GM18858 (cell line): ENCODE data around the gene FKBP11.

ENCODE experiments used
- ATAC-seq: cut with Tn5 transposase; IDR thresholded peaks from one replicate; pipeline ENCODE4 v1.9.1; 2021; ENCODE audit not compliant: unreplicated experiment

The FKBP11 gene

DNA sequence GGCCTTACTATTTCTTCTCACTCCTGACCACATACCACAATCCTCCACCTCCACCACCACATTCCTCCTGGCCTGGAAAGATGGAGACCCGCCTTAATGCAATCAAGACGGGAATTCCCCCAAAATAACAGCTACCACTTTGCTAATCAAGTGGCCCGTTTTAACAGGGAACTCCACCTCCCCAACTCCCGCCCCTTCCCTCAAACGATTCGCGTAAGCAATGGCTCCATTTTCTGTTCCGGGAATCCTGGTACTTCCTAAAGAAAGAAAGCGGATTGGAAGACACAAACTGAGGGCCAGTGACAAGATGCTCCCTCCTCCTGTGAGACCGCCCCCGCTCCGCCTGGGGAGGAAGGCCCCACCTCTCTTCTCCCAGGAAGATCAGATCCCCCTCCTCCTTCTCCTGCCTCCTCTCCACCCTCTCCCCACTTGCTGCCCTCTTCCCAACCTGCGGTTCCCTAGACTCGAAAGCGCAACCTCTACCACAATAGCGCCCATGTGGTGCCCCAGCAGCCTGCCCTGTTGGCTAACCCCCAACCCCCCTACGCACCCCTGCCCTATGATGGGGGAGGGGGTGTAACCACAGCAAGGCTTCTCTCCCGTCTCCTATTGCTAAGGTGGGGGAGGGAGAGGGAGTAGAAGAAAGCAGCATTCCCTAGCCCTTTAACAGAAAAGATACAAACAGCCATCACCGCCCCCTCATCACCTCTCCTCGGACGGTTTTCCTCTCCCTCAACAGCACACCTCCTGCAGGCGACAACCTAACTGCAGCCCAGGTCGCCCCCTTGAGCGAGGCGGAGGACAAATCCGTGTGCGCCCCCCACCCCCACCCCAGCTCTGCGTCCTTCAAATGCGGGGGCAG, 31.2 kb upstream of the FKBP11 start:
- ATAC-seq: no peak

DNA sequence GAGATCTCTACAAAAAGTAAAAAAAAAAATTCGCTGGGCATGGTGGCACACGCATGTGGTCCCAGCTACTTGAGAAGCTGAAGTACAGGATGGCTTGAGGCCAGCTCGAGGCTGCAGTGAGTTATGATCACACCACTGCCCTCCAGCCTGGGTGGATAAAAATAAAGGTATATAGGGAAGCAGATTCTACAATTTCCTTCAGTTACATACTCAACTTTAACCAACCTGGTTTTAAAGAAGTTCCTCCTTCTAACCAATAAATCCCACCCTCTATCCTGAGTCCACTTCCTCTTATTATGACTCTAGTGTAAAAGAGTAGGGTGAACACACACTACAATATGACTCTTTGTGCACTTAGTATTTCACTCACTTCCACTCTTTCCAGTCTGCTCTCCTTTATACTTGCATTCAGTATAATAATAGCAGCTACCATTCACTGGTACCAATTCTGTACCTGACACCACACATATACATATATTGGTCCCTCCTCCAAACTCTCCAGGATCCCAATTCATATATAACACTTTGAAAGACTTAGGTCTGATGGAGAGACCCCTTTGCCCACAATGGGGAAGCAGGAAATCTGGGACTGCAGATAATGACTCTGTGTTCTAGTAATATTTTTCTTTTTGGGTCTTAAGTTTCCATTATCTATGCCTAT, 29.7 kb upstream of the FKBP11 start:
- no peak for ATAC-seq

DNA sequence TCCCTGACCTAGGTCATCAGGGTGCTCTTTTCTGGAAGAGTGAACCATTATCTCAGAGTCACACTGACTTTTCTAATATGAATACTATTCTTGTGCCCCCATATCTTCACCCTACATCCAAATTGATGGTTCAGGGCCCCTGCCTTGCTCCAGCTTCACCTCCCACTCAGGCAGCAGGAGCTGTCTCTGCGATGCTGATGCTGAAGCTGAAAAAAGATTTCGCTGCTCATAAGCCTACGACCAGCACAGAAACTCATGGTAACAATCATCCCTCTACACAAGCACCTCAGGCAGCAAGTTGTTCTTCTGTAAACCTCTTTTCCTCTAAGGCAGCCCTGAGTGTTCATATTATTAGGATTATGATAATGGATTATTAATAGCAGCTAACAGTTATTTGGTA, 28.8 kb upstream of the FKBP11 start:
- ATAC-seq: no peak

DNA sequence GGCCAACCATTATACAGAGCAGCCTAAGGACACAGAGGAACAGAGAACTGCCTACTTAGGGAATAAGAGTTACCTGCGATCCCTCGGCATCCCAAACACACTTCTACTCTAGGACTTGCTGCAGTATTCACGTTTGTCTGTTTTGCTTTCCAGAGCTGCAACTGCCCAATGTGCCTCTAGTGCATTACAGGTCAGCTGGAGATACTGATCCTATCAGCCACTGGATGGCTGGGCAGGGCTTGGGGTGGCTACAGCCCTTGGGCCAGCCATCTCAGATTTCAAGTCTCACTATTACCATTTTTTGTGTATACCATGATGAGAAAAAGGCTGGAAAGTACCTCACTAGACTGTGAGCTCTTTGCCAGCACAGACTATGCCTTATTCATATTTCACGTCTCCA, 27.4 kb upstream of the FKBP11 start:
- ATAC-seq: no peak

DNA sequence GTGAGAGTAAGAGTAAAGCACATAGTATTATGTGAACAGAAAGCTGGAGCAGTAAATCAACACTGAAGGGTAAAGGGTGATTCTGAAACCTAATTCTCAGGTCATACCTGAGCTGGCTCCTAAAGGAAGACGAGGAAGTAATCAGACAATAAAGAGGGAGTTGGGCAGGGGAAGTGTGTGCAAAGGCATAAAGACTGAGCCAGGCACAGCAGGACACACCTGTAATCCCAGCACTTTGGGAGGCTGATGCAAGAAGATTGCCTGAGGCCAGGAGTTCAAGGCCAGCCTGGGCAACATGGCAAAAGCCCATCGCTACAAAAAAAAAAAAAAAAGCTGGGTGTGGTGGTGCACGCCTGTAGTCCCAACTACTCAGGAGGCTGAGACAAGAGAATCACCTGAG, 22.4 kb upstream of the FKBP11 start:
- ATAC-seq: no peak

DNA sequence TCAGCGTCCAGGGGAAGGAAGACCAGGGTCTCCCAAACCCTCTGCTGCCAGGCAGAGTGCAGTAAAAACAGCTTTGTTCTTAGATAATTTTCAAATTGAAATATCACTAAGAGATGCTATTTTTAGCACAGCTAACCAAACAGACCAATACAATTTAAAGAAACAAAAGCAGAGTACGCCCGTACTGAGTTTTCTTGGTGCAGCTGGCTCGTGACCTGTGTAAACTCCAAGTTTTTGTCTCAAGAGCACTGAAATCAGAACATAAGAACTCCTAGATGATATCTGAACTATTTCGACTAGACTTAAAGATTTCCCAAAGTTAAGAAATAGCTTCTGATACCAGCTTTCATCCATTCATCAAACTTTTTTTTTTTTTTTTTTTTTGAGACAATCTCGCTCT, 21.7 kb upstream of the FKBP11 start:
- ATAC-seq: no peak

DNA sequence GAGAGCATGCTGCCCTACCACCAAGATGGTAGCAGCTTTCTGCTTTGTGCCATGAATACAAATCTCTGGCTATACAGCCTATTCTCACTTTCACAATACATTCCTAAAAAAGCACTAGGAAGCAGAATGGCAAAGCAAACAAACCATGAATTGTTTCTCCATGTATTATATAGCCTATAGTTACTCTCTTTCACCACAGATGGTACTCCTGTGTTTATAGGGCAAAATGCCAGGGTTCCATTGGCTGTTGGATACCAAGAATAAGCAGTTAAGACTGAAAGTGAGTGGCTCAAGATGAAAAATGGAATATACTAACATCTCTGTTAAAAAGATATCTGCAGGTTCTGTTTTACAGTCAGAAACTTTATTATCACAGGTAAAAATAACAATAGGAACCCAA, 20.9 kb upstream of the FKBP11 start:
- no peak for ATAC-seq

DNA sequence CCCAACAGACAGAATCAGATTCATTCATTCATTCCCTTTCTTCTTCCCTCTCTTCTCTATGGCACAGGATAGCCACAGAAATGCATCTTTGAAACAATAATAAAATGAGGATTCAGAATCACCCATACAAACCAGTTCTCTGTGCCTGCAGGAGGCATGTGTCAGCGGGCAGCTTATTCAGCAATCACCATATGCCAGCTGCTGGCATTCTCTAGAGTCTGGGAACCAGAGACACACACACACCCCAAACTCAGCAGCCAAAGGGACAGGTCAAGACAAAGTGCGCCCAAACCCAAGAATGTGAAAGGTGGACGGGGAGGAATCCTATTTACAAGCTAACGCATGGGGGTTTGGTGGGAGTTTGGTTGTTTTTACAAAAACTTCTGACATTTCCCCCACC, 17.9 kb upstream of the FKBP11 start:
- no peak for ATAC-seq

DNA sequence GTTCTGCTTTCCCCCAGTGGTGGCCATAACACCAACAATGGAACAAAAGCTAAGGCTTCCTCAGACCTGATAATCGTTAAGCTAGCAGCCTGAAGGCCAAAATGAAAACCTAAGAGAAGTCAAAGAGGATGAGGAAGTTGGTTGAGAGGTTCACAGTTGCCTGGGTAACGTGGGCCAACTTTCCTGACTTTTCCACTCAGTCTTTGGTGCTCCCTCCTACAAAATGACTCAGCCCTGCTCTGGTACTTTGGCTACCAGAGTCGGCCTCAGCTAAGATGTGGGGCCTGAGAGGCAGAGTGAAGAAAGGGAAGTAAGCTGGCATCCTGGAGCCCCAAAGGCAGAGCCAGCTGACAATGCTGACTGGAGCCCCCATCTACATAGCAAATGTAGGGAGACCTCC, 14.9 kb upstream of the FKBP11 start:
- ATAC-seq: no peak

DNA sequence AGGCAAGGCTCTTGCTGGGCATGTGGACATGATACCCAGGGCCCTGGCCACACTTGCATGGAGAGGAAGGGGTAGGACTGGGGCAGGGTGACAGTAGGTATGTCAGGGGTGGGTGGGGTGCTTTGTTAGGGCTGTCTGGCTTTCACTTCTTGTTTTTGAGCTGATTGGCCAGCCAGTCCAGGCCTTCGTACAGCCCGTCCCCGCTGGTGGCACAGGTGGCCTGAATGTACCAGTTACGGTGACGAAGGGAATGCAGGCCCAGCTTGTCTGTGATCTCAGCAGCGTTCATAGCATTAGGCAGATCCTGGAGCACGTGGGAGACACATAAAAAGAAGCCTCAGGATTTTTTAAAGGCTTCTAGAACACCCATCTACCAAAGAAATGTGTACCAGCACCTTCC, 13.5 kb upstream of the FKBP11 start:
- no peak for ATAC-seq

DNA sequence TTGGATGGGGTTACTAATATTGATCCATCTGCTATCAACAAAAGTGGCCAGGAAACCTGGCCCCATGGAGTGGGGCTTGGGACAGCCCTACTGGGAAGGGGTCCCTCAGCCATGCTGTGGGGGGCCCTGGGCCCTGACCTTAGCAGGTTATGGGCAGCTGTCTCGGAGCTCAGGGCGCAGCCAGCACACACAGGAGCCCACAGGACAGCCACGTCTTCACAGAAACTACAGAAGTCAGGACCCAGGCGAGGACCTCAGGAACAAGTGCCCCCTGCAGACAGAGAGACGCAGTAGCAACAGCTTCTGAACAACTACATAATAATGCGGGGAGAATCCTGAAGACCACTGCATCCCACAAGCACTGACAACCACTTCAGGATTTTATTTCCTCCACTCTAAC, 11.9 kb upstream of the FKBP11 start:
- ATAC-seq: no peak

DNA sequence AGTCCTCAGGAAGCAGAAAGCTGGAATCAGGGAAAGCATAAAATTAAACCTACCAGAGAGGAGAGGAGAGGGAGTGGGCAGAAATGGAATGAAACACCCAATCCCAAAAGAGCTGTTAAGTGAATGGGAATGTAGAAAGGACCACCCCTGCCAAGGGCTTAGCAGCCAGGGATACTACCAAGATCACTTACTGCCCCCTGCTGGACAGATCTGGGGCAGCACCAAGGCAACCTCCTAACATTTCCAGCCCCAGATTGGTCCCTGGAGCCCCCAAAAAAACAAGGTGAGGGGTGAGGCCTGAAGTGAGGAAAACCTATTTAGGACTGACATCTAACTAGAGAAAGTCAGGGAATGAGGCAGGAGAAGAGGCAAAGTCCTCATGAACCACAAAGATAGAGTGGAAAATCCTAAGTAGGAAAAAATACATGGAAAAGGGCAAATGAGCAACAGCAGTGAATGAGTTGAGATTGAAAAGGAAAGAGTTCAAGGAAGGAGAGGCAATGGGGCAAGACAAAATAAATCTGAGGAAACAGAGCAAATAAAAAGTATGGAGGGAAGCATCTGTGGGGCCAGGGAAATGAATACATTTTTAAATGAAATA, 11.2 kb upstream of the FKBP11 start:
- ATAC-seq: no peak

DNA sequence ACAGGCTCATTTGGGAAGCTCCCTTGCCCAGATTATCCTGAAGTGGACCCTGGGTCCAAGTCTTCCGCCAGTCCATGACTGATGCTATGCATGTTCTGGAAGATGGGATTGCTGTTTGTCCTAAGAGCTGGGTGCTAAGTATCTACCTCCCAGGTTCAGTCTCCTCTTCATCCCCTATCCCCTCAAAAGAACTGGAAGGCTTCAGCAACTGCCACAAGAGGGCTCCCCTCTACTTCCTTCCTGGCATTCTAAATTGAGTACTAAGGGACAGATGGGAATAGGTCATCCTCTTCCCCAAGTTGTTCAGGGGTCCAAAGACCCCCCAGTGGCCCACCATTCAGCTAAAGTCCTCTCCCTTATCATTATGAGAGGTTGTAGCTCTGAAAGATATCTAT, 9.0 kb upstream of the FKBP11 start:
- no peak for ATAC-seq

DNA sequence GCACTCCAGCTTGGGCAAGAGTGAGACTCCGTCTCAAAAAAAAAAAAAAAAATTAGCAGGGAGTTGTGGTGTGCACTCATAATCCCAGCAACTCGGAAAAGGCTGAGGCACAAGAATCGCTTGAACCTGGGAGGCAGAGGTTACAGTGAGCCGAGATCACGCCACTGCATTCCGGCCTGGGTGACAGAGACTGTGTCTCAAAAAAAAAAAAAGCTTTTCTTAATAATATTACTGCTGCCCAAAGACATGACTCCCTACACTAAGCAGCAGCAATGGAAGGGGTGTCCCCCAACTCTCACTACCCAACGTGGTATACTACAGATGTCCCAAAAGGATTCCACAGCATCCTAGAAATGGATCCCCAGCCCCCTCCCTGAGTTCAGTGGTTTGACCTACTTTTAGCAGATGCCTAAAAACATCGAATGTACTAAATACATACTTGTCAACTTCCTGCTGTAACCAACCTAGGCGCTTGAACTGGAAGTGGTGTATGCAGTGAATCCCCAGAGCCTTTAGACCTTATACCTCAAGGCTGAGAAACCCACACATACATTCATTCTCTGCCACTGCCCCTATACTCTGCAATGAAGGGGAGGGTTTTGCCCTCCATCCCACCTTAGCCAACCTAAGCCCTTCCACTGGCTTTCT, 8.5 kb upstream of the FKBP11 start:
- ATAC-seq: no peak

DNA sequence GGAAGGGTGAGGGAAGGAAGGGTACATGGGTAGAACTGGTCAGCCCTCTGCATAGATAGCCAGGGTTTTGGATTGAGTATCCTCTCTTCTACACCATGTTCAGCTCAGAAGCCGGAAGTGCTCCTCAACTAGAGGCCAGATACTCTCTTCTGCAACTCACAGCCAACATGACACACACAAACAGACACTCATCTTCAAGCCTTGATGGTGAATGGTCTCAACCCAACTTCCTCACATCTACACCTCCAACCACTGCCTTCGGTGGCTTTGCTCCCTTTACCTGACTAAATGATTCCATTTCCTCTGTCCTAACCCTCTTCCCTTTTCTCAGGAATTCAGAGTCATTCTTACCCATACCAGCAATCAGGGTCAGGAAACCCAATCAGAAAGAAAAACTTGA, 7.6 kb upstream of the FKBP11 start:
- ATAC-seq: no peak

DNA sequence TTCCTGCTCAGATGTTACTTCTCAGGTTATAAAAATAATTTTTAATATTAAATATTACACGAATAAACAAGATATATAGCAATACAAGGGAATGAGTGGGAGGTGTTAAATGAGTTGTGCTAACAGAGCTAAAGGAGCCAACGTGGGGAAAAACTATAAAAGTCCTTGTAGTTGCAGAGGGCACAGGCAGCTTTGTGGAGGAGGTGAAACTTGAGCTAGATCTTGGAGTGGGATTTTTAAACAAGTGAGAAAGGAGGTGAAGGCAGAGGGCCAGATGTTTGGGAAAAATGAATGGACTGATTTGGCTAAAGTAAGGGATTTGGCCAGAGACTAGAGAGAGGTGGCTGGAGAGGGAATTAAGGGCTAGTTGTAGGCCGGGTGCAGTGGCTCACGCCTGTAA, 5.2 kb upstream of the FKBP11 start:
- no peak for ATAC-seq

DNA sequence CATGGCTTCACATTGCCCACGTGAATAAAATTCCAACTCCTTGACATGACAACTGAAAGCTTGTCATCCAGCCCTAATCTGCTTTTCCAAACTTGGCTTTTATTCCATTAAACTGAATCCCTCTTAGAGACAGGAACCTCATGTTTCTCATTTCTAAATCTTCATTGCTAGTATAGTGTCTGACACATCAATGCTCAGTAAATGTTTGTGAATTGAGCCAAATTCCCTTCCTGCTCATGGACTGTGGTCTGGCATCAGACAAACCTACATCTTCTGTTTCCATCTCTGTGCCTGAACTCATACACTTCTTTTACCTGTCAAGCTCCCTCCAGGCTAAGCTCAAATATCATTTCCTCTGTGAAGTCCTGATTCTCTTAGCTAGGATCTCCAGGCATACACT, 4.3 kb upstream of the FKBP11 start:
- ATAC-seq: no peak

DNA sequence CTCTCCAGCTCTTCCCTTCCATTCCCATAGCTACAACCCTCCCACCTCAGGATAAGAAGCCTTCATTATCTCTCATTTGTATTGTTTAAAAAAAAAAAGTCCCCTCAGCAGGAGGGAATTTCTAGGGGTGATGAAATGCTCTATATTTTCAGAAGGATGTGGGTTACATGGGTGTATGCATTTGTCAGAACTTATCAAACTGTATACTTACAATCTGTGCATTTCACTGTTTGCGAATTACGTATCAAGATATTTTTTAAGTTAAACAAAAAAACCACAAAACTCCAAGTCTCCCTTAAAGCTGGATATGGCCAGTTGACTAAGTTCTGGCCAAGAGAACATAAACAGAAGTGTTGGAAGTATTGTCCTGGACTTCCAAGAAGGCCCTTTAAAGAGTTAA, 2.0 kb upstream of the FKBP11 start:
- no peak for ATAC-seq

DNA sequence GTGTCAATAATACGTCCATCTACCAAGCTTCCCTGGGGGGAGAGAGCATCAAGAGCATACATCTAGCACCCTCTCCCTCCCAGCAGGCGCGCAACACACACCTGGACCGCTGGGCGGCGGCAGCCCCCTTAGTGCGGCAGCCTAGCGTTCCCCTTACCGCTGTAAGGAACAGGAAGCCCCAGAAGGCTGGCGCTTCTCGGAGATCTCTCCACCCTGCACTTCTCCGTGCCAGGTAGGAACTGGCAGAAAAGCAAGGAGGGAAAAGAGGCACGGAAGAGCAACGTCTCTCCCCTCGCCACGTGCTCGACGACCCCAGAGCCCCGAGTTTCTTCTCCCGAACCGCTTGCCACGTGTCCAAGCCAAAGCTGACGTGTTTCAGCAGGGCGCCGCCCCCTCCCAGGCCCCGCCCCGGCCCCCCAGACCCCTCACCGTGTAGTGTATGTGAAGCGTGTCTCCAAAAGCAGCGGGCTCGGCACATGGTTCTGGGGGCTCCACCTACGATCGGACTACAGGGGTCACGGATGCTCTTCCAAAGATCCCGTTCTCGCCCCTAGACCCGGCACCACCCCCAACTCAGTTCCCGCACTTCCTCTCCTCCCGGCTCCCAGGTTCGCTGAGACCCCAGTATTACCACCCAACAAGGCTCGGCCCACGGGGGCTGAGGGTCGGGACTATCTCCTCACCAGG, 532 bp downstream of the FKBP11 start:
- peak; percentile 68 for ATAC-seq

DNA sequence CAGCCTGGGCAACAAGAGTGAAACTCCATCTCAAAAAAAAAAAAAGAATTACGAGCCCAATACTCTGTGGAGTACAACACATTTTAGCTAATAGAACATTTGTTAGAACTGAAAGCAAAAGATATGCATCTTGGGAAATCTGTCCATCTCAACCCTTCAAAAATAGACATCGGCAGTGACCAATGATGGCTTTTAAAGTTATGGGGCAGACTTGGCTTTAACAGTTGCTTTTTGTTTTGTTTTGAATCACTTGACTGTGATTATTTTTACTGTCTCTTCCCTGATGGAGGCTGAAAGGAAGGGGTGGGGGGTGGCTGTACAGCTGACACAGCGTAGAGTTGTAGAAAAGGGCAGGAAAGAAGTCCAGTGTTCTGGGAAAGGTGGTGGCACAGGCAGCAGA, 2.2 kb downstream of the FKBP11 start:
- ATAC-seq: no peak

DNA sequence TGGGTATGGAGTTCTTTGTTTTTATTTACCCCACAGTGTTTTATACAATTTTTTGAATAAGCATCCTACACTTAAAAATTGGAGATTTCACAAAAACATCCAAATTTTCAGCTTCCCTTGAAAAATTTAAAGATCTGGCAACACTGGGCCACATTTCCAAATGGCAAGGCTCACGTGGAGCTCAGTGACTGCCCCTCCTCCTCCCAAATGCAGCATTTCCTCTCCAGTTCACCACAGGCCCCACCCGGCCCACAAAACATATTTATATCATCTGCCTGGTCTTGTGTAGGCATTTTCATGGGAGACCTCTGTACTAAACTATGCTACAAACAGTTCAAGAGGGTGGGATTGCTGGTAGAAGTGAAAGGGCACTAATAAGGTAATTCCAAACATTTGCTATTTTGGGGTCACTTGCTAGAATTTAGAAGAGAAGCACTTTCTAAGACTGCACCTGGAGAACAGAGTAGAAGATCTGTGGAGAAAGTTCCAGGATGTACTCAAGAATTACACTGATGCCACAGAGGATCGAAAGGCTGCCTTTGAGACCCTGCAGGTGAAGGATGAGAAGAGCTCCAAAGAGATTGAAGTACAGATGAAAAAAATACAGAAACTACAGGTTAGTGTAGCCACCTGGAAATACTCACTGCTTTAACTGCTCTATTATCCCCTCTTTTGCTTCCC, 7.3 kb downstream of the FKBP11 start:
- ATAC-seq: no peak
